ENCODE data around the gene DLL3.
A peak's percentile ranks its signal among the peaks of the same experiment; 100 is the strongest.

Gene DLL3

GRCh38 chr19:39502640-39503417, 4.1 kb downstream of the DLL3 start:
- peak overlapping the region; percentile 54; the same call in 1 of the 2 replicates for H3K4me3 ChIP-seq (ENCODE audit: low read depth, low read length)
- no peaks in the 10 kb centered on the region for H3K79me2 ChIP-seq (ENCODE audit: control insufficient read depth, insufficient read depth, low read length, unreplicated experiment)
- H3K36me3 ChIP-seq (ENCODE audit: insufficient read depth, low read length), result no peaks in the 10 kb centered on the region
- peaks cover 27% of the 10 kb centered on the region for H3K27me3 ChIP-seq (ENCODE audit: insufficient read depth, low read length)
- H3K27ac ChIP-seq (ENCODE audit: low read depth, low read length), result no peak overlapping the region
- H2AFZ ChIP-seq (ENCODE audit: low read length, unreplicated experiment), result peak overlapping the region; percentile 33
- peaks cover 5% of the 10 kb centered on the region for H3K4me1 ChIP-seq (ENCODE audit: control insufficient read depth, insufficient read depth, low read length, unreplicated experiment)

- no peaks in the 10 kb centered on the region for H3K4me1 ChIP-seq (ENCODE audit: control insufficient read depth, insufficient read depth, low read length, unreplicated experiment)
- no peaks in the 10 kb centered on the region for H3K36me3 ChIP-seq (ENCODE audit: insufficient read depth, low read length)
- H3K4me3 ChIP-seq (ENCODE audit: low read depth, low read length), result peak overlapping the region; percentile 81
- H3K79me2 ChIP-seq (ENCODE audit: control insufficient read depth, insufficient read depth, low read length, unreplicated experiment), result no peaks in the 10 kb centered on the region
- H2AFZ ChIP-seq (ENCODE audit: low read length, unreplicated experiment), result peak overlapping the region; percentile 6
- no peaks in the 10 kb centered on the region for H3K27me3 ChIP-seq (ENCODE audit: insufficient read depth, low read length)
- no peak overlapping the region for H3K27ac ChIP-seq (ENCODE audit: low read depth, low read length)
Observed at GRCh38 chr19:39506598-39506943, 7.8 kb downstream of the DLL3 start.

GRCh38 chr19:39506944-39507714, 8.4 kb downstream of the DLL3 start:
- peak overlapping the region; percentile 87 for H2AFZ ChIP-seq (ENCODE audit: low read length, unreplicated experiment)
- H3K36me3 ChIP-seq (ENCODE audit: insufficient read depth, low read length), result no peaks in the 10 kb centered on the region
- H3K27me3 ChIP-seq (ENCODE audit: insufficient read depth, low read length), result no peaks in the 10 kb centered on the region
- no peaks in the 10 kb centered on the region for H3K4me1 ChIP-seq (ENCODE audit: control insufficient read depth, insufficient read depth, low read length, unreplicated experiment)
- no peak overlapping the region for H3K27ac ChIP-seq (ENCODE audit: low read depth, low read length)
- no peaks in the 10 kb centered on the region for H3K79me2 ChIP-seq (ENCODE audit: control insufficient read depth, insufficient read depth, low read length, unreplicated experiment)
- peak overlapping the region; percentile 81 for H3K4me3 ChIP-seq (ENCODE audit: low read depth, low read length)

GRCh38 chr19:39507715-39508364, 9.1 kb downstream of the DLL3 start:
- Histone ChIP-seq H3K27me3 (ENCODE audit: insufficient read depth, low read length) (0 out of 2 replicates have a peak, but pooled peaks cover under 1% of the 10 kb centered on the region), H2AFZ (ENCODE audit: low read length, unreplicated experiment) (peak overlapping the region; percentile 87)

GRCh38 chr19:39508629-39509028, 9.9 kb downstream of the DLL3 start:
- Histone ChIP-seq H3K27me3 (ENCODE audit: insufficient read depth, low read length) (0 out of 2 replicates have a peak, but pooled peaks cover 6% of the 10 kb centered on the region), H3K4me3 (ENCODE audit: low read depth, low read length) (no peak overlapping the region)

More at GRCh38 chr19:39507715-39508364, 9.1 kb downstream of the DLL3 start:
- peak overlapping the region; percentile 81 for H3K4me3 ChIP-seq (ENCODE audit: low read depth, low read length)
- H3K79me2 ChIP-seq (ENCODE audit: control insufficient read depth, insufficient read depth, low read length, unreplicated experiment), result no peaks in the 10 kb centered on the region
- no peak overlapping the region for H3K27ac ChIP-seq (ENCODE audit: low read depth, low read length)
- H3K4me1 ChIP-seq (ENCODE audit: control insufficient read depth, insufficient read depth, low read length, unreplicated experiment), result no peaks in the 10 kb centered on the region
- H3K36me3 ChIP-seq (ENCODE audit: insufficient read depth, low read length), result no peaks in the 10 kb centered on the region

GRCh38 chr19:39509233-39509632, 10.5 kb downstream of the DLL3 start:
- Histone ChIP-seq H3K27me3 (ENCODE audit: insufficient read depth, low read length) (peaks cover 12% of the 10 kb centered on the region), H2AFZ (ENCODE audit: low read length, unreplicated experiment) (no peak overlapping the region), H3K4me1 (ENCODE audit: control insufficient read depth, insufficient read depth, low read length, unreplicated experiment) (no peaks in the 10 kb centered on the region), H3K4me3 (ENCODE audit: low read depth, low read length) (no peak overlapping the region), H3K36me3 (ENCODE audit: insufficient read depth, low read length) (no peaks in the 10 kb centered on the region), H3K27ac (ENCODE audit: low read depth, low read length) (no peak overlapping the region), H3K79me2 (ENCODE audit: control insufficient read depth, insufficient read depth, low read length, unreplicated experiment) (no peaks in the 10 kb centered on the region)

More at GRCh38 chr19:39508629-39509028, 9.9 kb downstream of the DLL3 start:
- Histone ChIP-seq H2AFZ (ENCODE audit: low read length, unreplicated experiment) (no peak overlapping the region), H3K27ac (ENCODE audit: low read depth, low read length) (no peak overlapping the region), H3K4me1 (ENCODE audit: control insufficient read depth, insufficient read depth, low read length, unreplicated experiment) (no peaks in the 10 kb centered on the region), H3K79me2 (ENCODE audit: control insufficient read depth, insufficient read depth, low read length, unreplicated experiment) (no peaks in the 10 kb centered on the region), H3K36me3 (ENCODE audit: insufficient read depth, low read length) (no peaks in the 10 kb centered on the region)

- Histone ChIP-seq H3K27me3 (ENCODE audit: insufficient read depth, low read length) (peaks cover 34% of the 10 kb centered on the region), H3K4me3 (ENCODE audit: low read depth, low read length) (no peak overlapping the region), H3K79me2 (ENCODE audit: control insufficient read depth, insufficient read depth, low read length, unreplicated experiment) (no peaks in the 10 kb centered on the region), H3K36me3 (ENCODE audit: insufficient read depth, low read length) (no peaks in the 10 kb centered on the region), H3K27ac (ENCODE audit: low read depth, low read length) (no peak overlapping the region), H3K4me1 (ENCODE audit: control insufficient read depth, insufficient read depth, low read length, unreplicated experiment) (no peaks in the 10 kb centered on the region), H2AFZ (ENCODE audit: low read length, unreplicated experiment) (no peak overlapping the region)
Observed at GRCh38 chr19:39512988-39513387, 14.2 kb downstream of the DLL3 start.

- no peaks in the 10 kb centered on the region for H3K79me2 ChIP-seq (ENCODE audit: control insufficient read depth, insufficient read depth, low read length, unreplicated experiment)
- peak within 1 kb of the TSS; percentile 49; the same call in 1 of the 2 replicates for H3K4me3 ChIP-seq (ENCODE audit: low read depth, low read length)
Observed at GRCh38 chr19:39514840-39515550, 16.2 kb downstream of the DLL3 start, which contains the start of gene SELENOV. Gene SELENOV, plus strand, starts transcription at chr19:39515139. Its CDS starts 74 bp downstream, at chr19:39515213.

GRCh38 chr19:39515551-39516191, 16.9 kb downstream of the DLL3 start:
- no peaks in the 10 kb centered on the region for H3K36me3 ChIP-seq (ENCODE audit: insufficient read depth, low read length)
- no peak overlapping the region for H3K27ac ChIP-seq (ENCODE audit: low read depth, low read length)
- peaks cover 34% of the 10 kb centered on the region for H3K27me3 ChIP-seq (ENCODE audit: insufficient read depth, low read length)
- H2AFZ ChIP-seq (ENCODE audit: low read length, unreplicated experiment), result no peak overlapping the region
- no peaks in the 10 kb centered on the region for H3K4me1 ChIP-seq (ENCODE audit: control insufficient read depth, insufficient read depth, low read length, unreplicated experiment)
- peak overlapping the region; percentile 49; the same call in 1 of the 2 replicates for H3K4me3 ChIP-seq (ENCODE audit: low read depth, low read length)
- H3K79me2 ChIP-seq (ENCODE audit: control insufficient read depth, insufficient read depth, low read length, unreplicated experiment), result no peaks in the 10 kb centered on the region

More at GRCh38 chr19:39514840-39515550, 16.2 kb downstream of the DLL3 start, which contains the start of gene SELENOV:
- Histone ChIP-seq H3K27me3 (ENCODE audit: insufficient read depth, low read length) (peaks cover 34% of the 10 kb centered on the region), H3K36me3 (ENCODE audit: insufficient read depth, low read length) (no peaks in the 10 kb centered on the region), H3K4me1 (ENCODE audit: control insufficient read depth, insufficient read depth, low read length, unreplicated experiment) (no peaks in the 10 kb centered on the region), H2AFZ (ENCODE audit: low read length, unreplicated experiment) (no peak within 1 kb of the TSS), H3K27ac (ENCODE audit: low read depth, low read length) (no peak within 1 kb of the TSS)

All from ACC112 (cell line).